C4-2B (cell line): ENCODE results near the gene CNRIP1.

Experiments used
- ZFX ChIP-seq: fragments of 450-650 bp; IDR thresholded peaks from 2 replicates; pipeline ENCODE4 v1.6.1; 2017
- TF ChIP-seq, protein P1 (sequence below): fragments of 450-650 bp; conservative IDR thresholded peaks from 2 replicates; pipeline ENCODE4 v1.5.1; 2017; ENCODE audit warnings: mild to moderate bottlenecking

DNA sequence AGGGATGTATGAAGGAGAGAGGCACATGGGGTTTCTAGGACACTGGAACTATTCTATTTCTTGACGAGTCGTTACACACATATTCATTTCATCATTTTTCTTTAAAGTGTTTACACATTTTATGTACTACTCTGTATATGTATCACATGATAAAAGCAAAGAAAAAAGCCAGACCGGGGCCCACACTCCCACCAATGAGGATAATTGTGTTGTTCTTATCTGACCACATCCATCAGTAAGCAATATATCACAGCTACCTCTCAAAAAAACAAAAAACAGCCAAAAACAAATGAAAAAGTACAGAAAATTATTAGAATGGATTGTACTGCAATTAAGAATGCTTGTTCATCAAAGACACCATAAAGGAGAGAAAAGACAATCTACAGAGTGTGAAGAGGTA is 14.2 kb upstream of the CNRIP1 start:
- TF ChIP-seq, protein P1, sequence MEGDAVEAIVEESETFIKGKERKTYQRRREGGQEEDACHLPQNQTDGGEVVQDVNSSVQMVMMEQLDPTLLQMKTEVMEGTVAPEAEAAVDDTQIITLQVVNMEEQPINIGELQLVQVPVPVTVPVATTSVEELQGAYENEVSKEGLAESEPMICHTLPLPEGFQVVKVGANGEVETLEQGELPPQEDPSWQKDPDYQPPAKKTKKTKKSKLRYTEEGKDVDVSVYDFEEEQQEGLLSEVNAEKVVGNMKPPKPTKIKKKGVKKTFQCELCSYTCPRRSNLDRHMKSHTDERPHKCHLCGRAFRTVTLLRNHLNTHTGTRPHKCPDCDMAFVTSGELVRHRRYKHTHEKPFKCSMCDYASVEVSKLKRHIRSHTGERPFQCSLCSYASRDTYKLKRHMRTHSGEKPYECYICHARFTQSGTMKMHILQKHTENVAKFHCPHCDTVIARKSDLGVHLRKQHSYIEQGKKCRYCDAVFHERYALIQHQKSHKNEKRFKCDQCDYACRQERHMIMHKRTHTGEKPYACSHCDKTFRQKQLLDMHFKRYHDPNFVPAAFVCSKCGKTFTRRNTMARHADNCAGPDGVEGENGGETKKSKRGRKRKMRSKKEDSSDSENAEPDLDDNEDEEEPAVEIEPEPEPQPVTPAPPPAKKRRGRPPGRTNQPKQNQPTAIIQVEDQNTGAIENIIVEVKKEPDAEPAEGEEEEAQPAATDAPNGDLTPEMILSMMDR, result no peak
- no peak for TF ChIP-seq ZFX
